HG03565 (cell line): ENCODE results near the gene TTLL6.

Source experiments
- ATAC-seq: cut with Tn5 transposase; IDR thresholded peaks from one replicate; pipeline ENCODE4 v1.9.1; 2021; ENCODE audit warnings: mild to moderate bottlenecking, moderate library complexity; ENCODE audit not compliant: unreplicated experiment

The TTLL6 gene

DNA sequence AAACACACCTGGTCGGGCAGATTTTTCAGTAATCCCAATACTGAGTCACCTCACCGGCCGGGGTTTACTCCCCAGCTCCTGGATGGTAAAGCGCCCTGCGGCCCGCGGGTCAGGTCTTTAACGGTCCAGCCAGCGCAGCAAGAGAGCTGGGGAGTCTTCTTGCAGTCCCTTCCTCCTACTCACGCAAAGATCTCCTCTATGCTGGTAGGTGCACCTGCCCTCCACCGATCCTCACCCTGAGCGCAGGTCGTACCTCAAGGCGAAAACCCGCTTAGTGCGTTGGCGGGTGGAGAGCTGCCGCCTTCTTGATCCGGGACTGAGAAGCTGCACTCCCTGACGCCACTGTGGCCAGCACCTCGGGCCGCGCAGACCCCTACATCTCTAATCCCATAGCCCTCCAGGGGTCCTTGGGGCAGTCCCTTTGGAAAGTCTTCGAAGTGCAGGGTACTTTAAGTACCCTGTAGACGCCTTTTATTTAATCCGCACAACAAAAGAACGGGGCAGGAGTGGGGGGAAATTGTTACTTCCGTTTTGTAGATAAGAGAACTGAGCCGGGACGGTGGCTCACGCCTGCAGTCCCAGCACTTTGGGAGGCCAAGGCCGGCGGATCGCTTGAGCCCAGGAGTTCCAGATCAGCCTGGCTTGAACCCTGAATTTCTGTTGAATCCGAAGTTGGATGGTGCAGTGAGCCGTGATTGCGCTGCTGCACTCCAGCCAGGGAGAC lies 78.1 kb downstream of the TTLL6 start:
- no peak for ATAC-seq

DNA sequence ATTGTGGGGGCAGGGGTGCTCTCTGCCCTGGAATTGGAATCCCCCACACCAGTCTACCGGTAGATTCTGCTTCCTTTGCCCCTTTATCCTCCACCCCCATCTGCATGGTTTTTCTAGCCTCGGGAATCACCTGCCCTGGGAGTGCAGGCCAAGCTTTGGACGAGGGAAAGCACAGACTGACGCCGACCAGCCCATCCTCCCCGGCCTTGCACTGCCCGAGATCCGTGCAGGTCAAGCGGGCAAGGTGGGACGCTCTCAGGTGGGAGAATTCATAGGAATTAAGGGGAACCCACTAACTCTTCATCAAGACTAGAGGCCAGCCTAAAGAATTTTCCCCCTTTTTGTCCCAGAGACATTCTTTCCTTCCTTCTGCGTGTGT lies 78.6 kb downstream of the TTLL6 start:
- no peak for ATAC-seq

DNA sequence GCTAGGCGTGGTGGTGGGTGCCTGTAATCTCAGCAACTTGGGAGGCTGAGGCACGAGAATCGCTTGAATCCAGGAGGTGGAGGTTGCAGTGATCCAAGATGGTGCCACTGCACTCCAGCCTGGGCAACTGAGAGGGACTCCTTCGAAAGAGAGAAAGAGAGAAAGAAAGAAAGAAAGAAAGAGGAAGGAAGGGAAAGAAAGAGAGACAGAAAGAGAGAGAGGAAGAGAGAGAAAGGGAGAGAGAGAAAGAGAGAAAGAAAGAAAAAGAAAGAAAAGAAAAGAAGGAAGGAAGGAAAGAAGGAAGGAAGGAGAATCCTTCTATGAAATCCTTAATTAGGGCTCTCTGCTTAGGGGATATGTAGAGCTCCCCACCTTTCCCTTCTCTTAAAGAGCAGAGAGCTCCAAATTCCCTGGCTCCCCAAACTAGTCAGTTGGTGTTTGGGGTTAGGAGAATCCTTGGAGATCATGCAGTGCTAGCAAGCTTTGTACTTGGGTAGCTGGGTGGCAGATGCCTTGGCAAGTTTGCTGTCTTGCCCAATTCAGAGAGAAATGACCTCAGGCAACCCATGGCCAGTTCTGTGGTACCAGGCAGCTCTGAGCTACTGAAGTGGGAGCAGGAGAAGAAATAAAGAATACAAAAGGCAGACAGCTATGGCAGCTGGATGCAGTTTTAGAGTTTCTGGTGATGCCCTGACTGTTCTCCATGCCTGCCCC lies 79.5 kb downstream of the TTLL6 start:
- ATAC-seq = no peak

DNA sequence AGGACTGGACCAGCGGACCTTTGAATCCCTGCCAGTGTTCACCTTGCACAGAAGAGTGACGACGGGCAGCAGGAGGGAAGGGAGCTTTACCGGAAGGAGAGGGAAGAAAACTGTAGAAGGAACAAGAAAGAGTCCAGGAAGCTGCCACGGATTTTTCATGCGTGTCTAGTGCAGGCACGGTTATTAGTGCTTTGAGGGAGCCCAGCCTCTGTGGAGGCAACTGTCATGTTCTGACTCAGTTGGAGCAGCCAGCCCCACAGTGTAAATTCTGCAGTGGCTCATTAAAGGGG lies 82.0 kb downstream of the TTLL6 start:
- ATAC-seq = no peak

DNA sequence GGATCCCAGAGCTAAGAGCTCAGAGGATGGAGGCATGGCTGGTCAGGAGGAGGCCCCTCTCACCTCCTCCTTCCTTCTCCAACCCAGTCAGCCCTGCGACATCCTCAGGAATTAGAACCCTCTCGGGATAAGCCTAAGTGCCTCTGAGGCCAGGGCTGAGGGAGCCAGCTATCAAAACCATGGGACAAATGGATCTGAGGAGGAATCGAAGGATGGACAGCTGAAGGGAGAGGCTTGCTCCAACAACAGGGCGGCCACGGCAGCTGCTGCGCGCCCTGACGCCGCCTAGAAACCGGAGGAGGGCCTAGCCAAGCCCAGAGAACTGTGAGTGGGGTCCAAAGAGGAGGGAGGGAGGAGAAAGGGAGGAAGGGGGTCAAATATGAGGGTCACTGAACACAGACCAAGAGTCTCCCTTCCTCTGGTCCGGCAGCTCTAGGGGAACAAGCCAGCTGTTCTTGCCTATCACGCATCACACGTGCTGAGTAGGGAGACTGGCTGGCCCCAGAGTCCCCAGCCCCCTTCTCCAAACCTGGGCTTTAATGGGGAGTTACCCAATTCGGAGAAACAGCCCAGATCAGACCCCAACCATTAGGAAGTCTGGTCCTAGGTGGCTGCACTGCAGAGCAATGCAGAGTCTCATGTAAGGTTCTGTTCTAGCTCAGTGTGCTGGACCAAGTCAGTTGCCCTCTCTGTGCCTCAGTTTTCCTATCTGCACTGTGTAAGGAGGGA lies 82.5 kb downstream of the TTLL6 start:
- ATAC-seq = no peak

DNA sequence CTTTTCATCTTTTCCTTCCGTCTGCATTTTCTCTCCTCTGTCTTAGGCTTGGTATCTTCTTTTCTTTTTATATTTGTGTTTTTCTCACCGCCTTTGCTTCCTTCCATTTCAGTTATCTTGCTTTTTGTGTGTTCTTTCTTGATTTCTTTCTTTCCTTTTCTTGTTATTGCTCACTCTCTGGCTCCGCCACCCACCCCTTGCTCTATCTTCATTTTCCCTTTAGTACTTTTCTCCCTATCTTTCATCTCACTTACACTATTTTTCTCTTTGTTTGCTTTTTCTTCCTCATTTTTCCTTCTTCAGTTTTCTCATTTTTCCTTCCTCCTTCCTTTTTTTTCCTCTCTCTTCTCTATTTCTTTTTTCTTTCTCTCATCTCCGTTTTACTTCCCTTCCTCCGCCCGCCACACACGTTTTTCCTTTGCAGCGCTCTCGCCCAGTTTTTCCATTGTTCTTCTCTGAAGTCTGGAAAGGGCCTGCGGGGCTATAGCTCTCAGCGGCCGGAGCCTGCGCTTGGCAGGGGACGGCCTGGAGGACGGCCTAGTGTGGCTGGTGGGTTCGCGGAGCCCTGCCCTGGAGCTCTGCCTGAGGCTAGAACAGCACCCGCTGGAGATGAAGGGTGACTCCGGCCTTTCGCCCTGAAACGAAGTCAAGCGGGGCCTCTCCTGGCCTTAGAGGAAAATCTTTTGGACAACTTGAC lies 83.2 kb downstream of the TTLL6 start:
- ATAC-seq = no peak

DNA sequence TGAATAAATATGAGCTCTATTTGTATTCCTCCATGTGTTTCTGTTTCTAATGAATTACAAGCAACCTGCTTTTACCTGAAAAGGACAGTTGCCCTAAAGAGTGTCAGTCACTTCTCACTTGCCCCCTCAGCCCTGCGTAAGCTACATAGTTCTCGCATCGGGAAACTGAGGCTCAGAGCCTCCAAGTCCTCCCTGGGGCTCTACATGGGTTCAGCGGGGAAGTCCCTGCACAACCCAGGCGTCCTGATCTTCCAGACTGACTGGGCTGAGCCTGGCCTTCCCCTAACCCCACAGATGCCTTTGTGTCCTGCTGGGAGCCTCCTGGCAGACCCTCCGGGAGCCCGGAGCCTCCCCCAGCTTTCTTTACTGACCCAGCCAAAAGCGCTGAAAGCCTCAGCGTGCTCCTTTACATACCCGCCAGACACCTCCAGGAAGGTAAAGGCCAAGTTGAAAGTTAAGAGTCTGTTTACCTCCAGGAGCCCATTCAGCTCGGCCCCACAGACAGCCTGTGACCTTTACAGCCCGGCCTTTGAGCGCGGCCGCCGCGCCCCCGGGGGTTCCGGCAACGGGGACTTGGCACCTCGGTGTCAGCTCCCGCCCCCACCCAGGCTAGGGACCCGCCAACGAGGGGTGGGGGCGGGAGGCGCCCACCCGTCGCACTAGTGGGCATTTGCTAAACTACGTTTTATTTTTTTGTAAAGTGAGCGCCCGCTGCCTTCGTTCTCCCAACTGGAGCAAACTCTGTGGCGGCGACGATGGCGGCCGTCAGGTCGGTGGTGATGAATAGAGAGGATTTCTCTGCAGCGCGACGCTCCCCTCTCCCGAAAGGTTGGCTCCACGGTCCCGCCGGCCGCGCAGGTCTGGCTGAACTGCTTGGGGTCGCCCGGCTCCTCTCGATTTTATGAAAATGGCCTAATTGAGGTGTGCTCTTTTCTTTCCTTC lies 84.1 kb downstream of the TTLL6 start:
- ATAC-seq = no peak

DNA sequence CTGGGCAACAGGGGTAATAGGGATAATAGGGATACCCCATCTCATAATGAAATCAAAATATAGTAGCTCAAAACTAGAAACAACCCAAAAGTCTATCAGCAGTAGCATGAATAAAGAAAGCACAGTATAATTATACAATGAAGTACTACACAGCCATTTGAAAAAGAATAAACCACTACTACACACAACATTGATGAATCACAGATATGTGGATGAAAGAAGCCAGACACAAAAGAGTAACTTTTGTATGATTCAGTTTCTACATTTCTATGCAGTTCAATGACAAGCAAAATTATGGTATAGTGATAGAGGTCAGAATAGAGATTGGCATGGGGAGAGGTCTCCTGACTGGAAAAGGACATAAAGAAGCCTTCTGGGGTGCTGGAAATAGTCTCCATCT lies 85.7 kb downstream of the TTLL6 start:
- no peak for ATAC-seq

DNA sequence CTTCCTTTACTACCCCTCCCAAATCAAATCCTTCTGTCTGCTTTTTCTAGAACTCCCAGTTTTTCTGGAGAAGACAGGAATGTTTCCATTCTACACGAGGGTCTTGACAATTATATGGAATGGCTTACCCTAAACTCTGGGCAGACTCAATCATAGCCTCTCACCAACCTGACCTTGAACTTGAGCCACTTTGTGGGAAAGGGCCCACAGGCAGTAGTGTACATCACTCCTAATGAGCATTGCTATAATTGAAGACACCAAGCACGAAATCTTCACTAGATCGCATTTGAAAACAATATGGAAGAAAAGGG lies 86.8 kb downstream of the TTLL6 start:
- no peak for ATAC-seq

DNA sequence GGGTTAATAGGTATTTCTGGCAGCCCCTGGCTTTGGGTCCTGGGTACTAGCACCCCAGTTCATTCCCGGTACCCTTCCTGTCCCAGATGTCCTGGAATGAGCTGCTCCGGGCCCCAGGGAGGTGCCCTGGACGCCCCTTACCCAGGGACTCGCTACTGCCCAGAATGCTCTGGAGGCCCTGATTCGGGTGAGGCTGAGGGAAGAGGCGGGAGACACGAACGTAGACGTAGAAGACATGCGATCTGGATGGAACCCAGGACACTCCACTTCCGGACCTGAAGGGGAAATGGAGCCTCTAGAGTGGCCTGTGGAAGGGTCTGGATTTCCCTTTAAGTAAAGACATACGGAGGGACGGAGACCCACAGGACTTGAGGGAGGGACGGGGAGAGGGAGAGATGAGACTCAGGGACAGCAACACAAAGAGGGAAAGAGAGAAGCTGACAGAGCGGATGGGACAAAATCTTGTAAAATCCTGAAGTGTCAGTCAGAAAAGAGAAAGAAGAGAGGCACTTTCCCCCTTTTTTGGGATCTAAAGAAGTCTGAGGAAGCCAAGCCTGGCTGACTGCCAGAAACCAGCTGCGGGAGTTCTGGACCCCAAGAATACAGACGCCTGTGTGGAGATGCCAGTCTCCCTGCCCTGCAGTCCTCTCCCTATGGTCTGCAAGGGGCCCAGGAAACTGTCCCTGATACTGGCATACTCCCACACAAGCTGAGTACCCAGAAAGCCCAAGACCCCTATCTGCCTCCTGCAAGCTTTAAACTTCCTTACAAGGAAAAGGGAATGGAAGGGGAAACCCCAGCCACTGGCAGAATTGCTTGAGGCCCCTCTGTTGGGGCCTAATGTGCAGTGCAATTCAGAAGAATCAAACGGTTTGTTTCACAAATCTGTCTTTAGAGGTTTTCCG lies 87.4 kb downstream of the TTLL6 start:
- ATAC-seq = no peak

DNA sequence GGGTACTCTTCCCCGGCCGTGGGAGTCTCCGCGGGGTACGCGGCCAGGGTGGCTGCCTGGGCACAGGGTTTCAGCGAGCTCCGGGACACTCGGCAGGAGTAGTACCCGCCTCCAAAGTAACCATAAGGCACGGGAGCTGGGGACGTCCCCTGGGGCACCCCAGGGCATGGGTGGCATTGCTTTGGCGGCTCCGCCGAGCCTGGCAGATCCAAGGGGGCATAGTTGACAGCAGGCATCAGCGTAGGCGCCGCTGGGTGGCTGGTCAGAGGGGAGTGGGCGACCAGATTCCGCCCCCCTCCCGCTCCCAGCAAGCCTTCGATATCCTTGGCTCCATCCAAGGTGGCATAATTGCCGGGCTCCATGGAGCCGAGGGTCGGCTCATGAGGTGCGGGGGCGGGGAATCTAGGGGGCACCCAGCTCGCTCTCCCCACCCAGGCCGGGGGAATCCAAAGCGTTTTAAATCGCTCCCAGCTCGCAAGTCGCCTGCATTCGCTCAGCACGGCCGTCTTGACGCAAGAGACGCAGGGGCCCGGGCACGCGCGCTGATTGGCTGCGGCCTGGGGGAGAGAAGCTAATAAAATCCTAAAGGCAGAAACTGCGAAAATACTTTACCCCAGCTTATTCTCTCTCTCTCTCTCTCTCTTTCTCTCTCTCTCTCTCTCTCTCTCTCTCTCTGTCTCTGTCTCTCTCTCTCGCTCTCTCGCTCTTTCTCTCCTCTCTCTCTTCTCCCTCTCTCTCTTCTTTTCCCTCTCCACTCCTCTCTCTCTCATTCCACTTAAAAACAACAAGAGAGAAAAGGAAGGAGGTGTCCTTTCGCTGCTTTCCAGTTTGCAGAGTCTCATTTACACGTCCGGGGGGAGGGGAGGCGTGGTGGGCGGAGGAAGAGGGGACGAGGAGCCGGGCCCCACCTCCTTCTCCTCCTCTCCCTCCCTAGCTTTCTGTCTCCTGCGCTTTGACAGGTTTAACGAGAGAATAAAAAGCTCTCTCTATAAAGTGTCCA lies 88.5 kb downstream of the TTLL6 start, which contains the start of gene HOXB13:
TSS of gene HOXB13 (minus strand) at position 519 of the 1,000 bp plus-strand sequence. CDS start at position 362, 157 bp downstream.
- ATAC-seq = no peak

DNA sequence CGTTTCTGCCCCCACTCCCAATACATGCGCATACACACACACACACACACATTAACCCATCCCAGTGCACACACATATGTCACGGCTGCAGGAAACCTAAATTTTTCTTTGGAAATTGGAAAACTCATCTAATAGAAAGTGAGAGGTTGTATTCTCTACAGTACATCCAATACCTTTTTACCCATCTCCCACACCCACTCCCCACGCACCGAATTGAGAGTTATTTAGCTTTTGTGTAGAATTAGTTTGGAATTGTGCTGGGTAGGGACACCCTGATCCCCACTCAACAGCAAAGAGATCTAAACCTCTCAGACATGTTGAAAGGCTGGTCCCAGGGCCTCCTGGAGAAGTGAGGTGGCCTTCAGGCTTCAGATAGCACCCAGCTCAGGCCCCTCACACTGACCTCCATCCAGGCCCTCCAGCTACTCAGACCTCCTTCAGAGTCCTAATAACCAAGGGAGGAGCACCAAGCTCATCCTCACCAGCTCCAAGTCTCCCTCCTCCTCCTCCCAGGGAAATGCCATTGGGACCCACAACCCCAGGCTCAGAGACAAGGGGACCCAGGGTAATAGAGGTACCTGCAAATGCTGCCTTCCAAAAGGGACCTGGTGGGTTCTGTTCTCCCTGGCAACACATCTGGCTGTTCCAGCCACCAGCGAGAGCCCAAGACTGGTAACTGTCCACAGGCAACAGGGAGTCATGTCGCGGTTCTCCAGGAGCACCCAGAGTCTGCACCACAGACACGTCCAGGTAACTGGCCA lies 89.4 kb downstream of the TTLL6 start:
- no peak for ATAC-seq

DNA sequence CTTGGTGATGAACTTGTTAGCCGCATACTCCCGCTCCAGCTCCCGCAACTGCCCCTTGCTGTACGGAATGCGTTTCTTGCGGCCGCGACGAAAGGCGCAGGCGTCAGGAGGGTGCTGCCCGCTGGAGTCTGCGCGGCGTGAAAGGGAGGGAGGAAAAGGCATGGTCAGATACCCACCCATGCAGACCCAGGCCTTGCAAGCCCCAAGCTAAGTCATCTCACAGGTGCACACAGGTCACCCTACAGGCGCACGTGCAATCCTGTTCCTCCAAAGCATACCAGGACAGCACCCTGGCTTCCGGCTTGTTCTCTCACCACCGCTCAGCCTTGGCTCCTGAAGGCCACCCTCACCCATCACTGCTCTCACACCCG lies 90.1 kb downstream of the TTLL6 start:
- ATAC-seq = no peak

DNA sequence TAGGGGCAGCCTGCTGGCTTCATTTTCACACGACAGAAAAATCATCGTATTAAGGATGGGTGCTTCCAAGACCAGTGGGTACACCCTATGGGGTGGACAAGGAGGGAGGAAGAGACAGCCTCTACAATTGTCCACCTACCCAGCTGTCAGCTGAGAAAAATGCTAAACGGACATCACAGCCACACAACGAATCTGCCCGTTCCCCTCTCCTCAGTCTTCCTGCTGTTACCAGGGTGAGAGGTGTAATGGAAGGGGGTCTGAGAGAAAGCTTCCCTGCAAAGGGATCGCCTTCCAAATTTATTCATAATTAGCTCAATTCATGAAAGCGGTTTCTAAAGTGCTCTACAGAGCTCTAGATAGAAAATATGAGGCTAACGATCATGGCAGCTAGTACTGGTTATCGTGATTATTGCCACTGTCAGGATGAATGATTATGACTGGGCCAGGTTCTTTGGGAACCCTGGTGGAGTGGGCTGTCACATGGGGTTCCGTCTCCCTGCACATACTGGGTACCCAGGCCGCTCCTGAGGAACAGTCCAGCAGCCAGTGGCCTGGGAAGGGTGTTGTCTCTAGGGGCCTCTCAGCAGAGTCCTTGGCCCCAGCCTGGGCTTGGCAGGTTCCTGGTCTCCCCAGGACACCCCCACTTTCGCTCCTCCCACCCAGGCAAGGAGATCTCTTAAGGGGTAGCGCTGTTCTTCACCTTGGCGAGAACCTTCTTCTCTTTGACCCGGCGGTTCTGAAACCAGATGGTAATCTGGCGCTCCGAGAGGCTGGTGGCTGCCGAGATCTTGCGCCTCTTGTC lies 90.7 kb downstream of the TTLL6 start:
- no peak for ATAC-seq

DNA sequence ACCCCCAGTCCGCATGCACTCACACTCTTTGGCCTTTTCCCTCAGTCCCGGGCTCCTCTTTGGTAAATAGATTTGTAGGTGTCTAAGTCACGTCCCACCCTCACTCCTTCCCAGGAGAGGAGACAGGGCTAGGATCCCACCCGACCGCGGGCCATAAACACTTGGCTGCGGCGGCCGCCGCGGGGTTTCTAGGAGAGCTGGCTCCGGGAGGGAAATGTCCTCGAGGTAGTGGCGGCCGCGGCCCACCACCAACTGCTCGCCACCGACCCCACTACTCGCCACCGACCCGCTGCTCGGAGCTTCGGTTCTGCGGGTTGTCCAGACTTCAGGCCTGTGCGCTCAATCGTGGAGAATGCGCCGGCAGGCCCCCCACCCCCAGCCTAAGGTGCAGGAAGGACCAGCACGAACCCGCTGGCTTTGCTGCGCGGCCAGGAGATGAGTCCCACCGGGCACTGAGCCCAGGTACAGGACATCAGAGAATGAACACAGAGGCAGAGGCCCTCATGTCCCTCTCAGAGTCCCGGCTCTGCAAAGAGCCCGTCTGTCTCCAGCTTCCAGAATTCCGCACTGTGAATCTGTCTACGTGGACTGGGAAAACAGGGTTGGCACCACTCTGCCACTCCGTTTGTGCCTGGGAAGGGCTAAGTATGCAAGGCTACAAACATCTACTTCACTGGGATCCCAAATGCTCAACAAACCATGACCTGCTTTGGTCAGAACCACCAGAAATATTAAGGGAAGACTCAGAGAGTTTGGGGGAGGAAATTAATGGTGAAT lies 91.6 kb downstream of the TTLL6 start:
- ATAC-seq = no peak

DNA sequence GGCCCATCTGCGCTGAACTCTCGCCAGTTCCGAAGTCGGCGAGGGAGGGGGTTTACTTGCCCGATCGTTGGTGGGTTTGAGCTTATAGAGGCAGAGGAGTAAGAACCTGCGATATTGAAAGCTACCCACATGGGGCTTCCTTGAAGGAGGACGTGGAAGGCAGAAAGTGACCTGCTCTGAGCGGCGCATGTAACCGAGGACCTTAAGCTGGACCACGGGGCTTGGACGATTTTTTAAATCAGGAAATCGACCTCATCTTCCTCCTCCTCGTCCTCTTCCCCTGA lies 92.1 kb downstream of the TTLL6 start:
- no peak for ATAC-seq
